CD14-positive monocyte (primary cell): ENCODE results near the gene EXOC3L4. TPM values are rescaled to one million over a fixed set of nuclear protein-coding genes. Genes with fewer than 3 reads are reported as not detected.

Experiments
- DNase-seq, 3 donors: peaks; one replicate each; pipeline ENCODE4 v3.0.0-alpha.2; 2011 to 2022
- H2AFZ ChIP-seq: 2 replicates; pipeline ENCODE4 v1.6.0; 2012; ENCODE audit warnings: mild to moderate bottlenecking, low read depth, low read length, inconsistent platforms; ENCODE audit not compliant: insufficient read depth, poor library complexity, severe bottlenecking
- H3K27ac ChIP-seq, 2 donors: 1 replicate in 1 of 2; 2 replicates in 1 of 2; pipeline ENCODE4 v1.5.1; 2012 to 2013; ENCODE audit warnings: low read length in 2 of 2, control low read depth in 1 of 2, inconsistent platforms in 1 of 2, low read depth in 1 of 2, mild to moderate bottlenecking in 1 of 2
- H3K27me3 ChIP-seq, 2 donors: one replicate each; pipeline versions ENCODE4 v1.6.0 to v1.6.1; 2011 to 2013; ENCODE audit warnings: low read length in 2 of 2; ENCODE audit not compliant: control insufficient read depth in 2 of 2, insufficient read depth in 2 of 2
- H3K36me3 ChIP-seq, 2 donors: replicated peaks in 1 of 2; 1 replicate in 1 of 2; 2 replicates in 1 of 2; pipeline versions ENCODE4 v1.5.1 to v1.6.1; 2012 to 2013; ENCODE audit warnings: low read length in 2 of 2, control low read depth in 1 of 2, inconsistent platforms in 1 of 2, mild to moderate bottlenecking in 1 of 2; ENCODE audit not compliant: insufficient read depth in 2 of 2, control insufficient read depth in 1 of 2
- H3K4me1 ChIP-seq, 2 donors: 1 replicate in 1 of 2; 2 replicates in 1 of 2; pipeline versions ENCODE4 v1.5.1 to v1.6.1; 2012 to 2013; ENCODE audit warnings: low read length in 2 of 2, control low read depth in 1 of 2, inconsistent platforms in 1 of 2, mild to moderate bottlenecking in 1 of 2, moderate library complexity in 1 of 2; ENCODE audit not compliant: insufficient read depth in 2 of 2, control insufficient read depth in 1 of 2
- H3K4me2 ChIP-seq: replicated peaks from 2 replicates; pipeline ENCODE3; 2012; ENCODE audit warnings: low read length, moderate library complexity, mild to moderate bottlenecking; ENCODE audit not compliant: poor library complexity, severe bottlenecking; ENCODE audit errors: extremely low read depth
- H3K4me3 ChIP-seq, 3 experiments: fragments of 200-600 bp in 1 of 3; sonication (generic) in 1 of 3; replicated peaks in 1 of 3; 1 replicate in 2 of 3; 2 replicates in 1 of 3; pipeline ENCODE4 v1.5.1; 2011 to 2013; ENCODE audit warnings: low read length in 3 of 3, mild to moderate bottlenecking in 3 of 3, control low read depth in 2 of 3, low read depth in 2 of 3, inconsistent platforms in 1 of 3, moderate library complexity in 1 of 3
- H3K79me2 ChIP-seq: 2 replicates; pipeline ENCODE4 v1.6.0; 2012; ENCODE audit warnings: mild to moderate bottlenecking, control low read depth, inconsistent platforms, low read length, moderate library complexity; ENCODE audit not compliant: insufficient read depth
- H3K9ac ChIP-seq: 2 replicates; pipeline ENCODE4 v1.6.0; 2017; ENCODE audit warnings: low read length, mild to moderate bottlenecking; ENCODE audit not compliant: insufficient read depth, poor library complexity, severe bottlenecking
- H3K9me3 ChIP-seq, 2 donors: replicated peaks in 1 of 2; 1 replicate in 1 of 2; 2 replicates in 1 of 2; pipeline versions ENCODE4 v1.5.1 to v1.6.1; 2012 to 2013; ENCODE audit warnings: low read length in 2 of 2, control low read depth in 1 of 2; ENCODE audit not compliant: control insufficient read depth in 1 of 2, insufficient read depth in 1 of 2
- H4K20me1 ChIP-seq: 2 replicates; pipeline ENCODE4 v1.6.0; 2012; ENCODE audit warnings: mild to moderate bottlenecking, low read length, control low read depth, moderate library complexity; ENCODE audit not compliant: insufficient read depth
- H3K27ac Mint-ChIP-seq, 7 donors: one replicate each; pipeline ENCODE4 v1.8.0; 2020; ENCODE audit warnings: mild to moderate bottlenecking in 7 of 7, mixed read lengths in 7 of 7, moderate library complexity in 6 of 7, inconsistent platforms in 2 of 7
- H3K27me3 Mint-ChIP-seq, 3 donors: one replicate each; pipeline ENCODE4 v1.8.0; 2021 to 2022; ENCODE audit warnings: low read depth in 3 of 3, mild to moderate bottlenecking in 3 of 3, mixed read lengths in 3 of 3, moderate library complexity in 3 of 3, inconsistent platforms in 1 of 3
- H3K36me3 Mint-ChIP-seq, 2 donors: one replicate each; pipeline ENCODE4 v1.8.0; 2020; ENCODE audit warnings: mixed read lengths in 2 of 2, inconsistent platforms in 1 of 2, mild to moderate bottlenecking in 1 of 2
- H3K4me1 Mint-ChIP-seq: one replicate; pipeline ENCODE4 v1.8.0; 2020; ENCODE audit warnings: mild to moderate bottlenecking, mixed read lengths
- H3K4me3 Mint-ChIP-seq, 2 donors: one replicate each; pipeline ENCODE4 v1.8.0; 2020; ENCODE audit warnings: mild to moderate bottlenecking in 2 of 2, mixed read lengths in 2 of 2, moderate library complexity in 1 of 2
- H3K9me3 Mint-ChIP-seq, 7 donors: one replicate each; pipeline ENCODE4 v1.8.0; 2020 to 2022; ENCODE audit warnings: mixed read lengths in 7 of 7, mild to moderate bottlenecking in 6 of 7, moderate library complexity in 6 of 7, inconsistent platforms in 2 of 7
- CTCF ChIP-seq: fragments of 200-600 bp; IDR thresholded peaks from one replicate; pipeline ENCODE4 v1.8.0; 2022; ENCODE audit warnings: antibody characterized with exemption, mild to moderate bottlenecking
- WGBS: methylation state at CpG from one replicate; pipeline ENCODE4 v1.1.5; 2013; ENCODE audit warnings: missing lambda C conversion rate; ENCODE audit not compliant: insufficient coverage; 5-methylcytosine and 5-hydroxymethylcytosine counted together
- intact Hi-C, 2 donors: fragments of 100-400 bp; cut with micrococcal nuclease; formaldehyde crosslinking; loops; one replicate each; pipeline versions ENCODE4 v1.15.0 to v1.15.1; 2023
- polyA plus RNA-seq, 3 donors: library from polyadenylated mRNA; depleted of rRNA in 1 of 3; unstranded in 2 of 3; stranded (reverse) in 1 of 3; fragments of 300-500 nt in 2 of 3; fragments of >200 nt in 1 of 3; fragmentation: Illumina TruSeq in 2 of 3; gene quantifications; 1 replicate in 2 of 3; 2 replicates in 1 of 3; pipeline ENCODE4 v1.2.3, GENCODE V29; 2012 to 2021

EXOC3L4 gene
- polyA plus RNA-seq, 3 donors = 0.17 TPM; not detected in 2

- no peak overlapping the region for H3K4me3 ChIP-seq
- Mint-ChIP-seq H3K27me3 (peaks cover 0 to 1% (median 0%) of the 10 kb centered on the region in 3 donors), H3K4me3 (no peak overlapping the region), H3K9me3 (no peaks in the 10 kb centered on the region), H3K4me1 (peaks cover 32% of the 10 kb centered on the region), H3K36me3 (peaks cover 87 to 96% of the 10 kb centered on the region in 2 donors), H3K27ac (peak overlapping the region in 2 of 7 donors; percentile 10 to 74)
- no peak for DNase-seq
- no peak overlapping the region for H3K27ac ChIP-seq
- TF ChIP-seq CTCF = no peak
- peaks cover 62% of the 10 kb centered on the region for H3K79me2 ChIP-seq
- WGBS = 93% methylated on average over 22 of the region's 26 CpGs
- intact Hi-C loops = no loop called here
- no peak overlapping the region for H3K4me2 ChIP-seq
- H3K36me3 ChIP-seq = peaks cover 92 to 95% of the 10 kb centered on the region in 2 donors
- H2AFZ ChIP-seq = no peak overlapping the region
- H3K9me3 ChIP-seq = no peaks in the 10 kb centered on the region
- peaks cover 97% of the 10 kb centered on the region for H4K20me1 ChIP-seq
- H3K27me3 ChIP-seq = no peaks in the 10 kb centered on the region
- H3K9ac ChIP-seq = no peak overlapping the region
- peaks cover 25 to 48% of the 10 kb centered on the region in 2 donors for H3K4me1 ChIP-seq
Measured at GRCh38 chr14:103130017-103130764, 35.7 kb downstream of the EXOC3L4 start.

GRCh38 chr14:103130965-103131364 lies 36.4 kb downstream of the EXOC3L4 start:
- Histone ChIP-seq H2AFZ (no peak overlapping the region), H3K4me2 (no peak overlapping the region), H3K27me3 (no peaks in the 10 kb centered on the region), H3K79me2 (peaks cover 55% of the 10 kb centered on the region), H3K4me3 (no peak overlapping the region), H3K4me1 (peaks cover 17 to 48% of the 10 kb centered on the region in 2 donors), H3K27ac (no peak overlapping the region), H4K20me1 (peaks cover 97% of the 10 kb centered on the region), H3K36me3 (peaks cover 94 to 95% of the 10 kb centered on the region in 2 donors), H3K9ac (no peak overlapping the region), H3K9me3 (no peaks in the 10 kb centered on the region)
- peaks cover 0 to 1% (median 0%) of the 10 kb centered on the region in 3 donors for H3K27me3 Mint-ChIP-seq
- no peak for TF ChIP-seq CTCF
- H3K9me3 Mint-ChIP-seq = no peaks in the 10 kb centered on the region
- DNase-seq = no peak
- H3K27ac Mint-ChIP-seq = peak overlapping the region in 2 of 7 donors; percentile 27 to 74
- intact Hi-C loops = no loop called here
- H3K36me3 Mint-ChIP-seq = peaks cover 88 to 96% of the 10 kb centered on the region in 2 donors
- peaks cover 28% of the 10 kb centered on the region for H3K4me1 Mint-ChIP-seq
- H3K4me3 Mint-ChIP-seq = no peak overlapping the region
- WGBS = 81% methylated on average over 5 of the region's 8 CpGs
